GM18517 (cell line): ENCODE data around the gene PEX7.
"Not testable (repeated sequence)": the region's sequence is repeated elsewhere in the genome, so short reads cannot be mapped to it uniquely, and the experiment has no call there.

Experiments
- ATAC-seq: cut with Tn5 transposase; IDR thresholded peaks from one replicate; pipeline ENCODE4 v1.9.1; 2021; ENCODE audit warnings: mild to moderate bottlenecking, moderate library complexity; ENCODE audit not compliant: unreplicated experiment

Gene PEX7

GRCh38 chr6:136895901-136896300 is 73.5 kb downstream of the PEX7 start:
- ATAC-seq, result no peak

GRCh38 chr6:136897071-136897470 is 74.7 kb downstream of the PEX7 start:
- no peak for ATAC-seq

DNA sequence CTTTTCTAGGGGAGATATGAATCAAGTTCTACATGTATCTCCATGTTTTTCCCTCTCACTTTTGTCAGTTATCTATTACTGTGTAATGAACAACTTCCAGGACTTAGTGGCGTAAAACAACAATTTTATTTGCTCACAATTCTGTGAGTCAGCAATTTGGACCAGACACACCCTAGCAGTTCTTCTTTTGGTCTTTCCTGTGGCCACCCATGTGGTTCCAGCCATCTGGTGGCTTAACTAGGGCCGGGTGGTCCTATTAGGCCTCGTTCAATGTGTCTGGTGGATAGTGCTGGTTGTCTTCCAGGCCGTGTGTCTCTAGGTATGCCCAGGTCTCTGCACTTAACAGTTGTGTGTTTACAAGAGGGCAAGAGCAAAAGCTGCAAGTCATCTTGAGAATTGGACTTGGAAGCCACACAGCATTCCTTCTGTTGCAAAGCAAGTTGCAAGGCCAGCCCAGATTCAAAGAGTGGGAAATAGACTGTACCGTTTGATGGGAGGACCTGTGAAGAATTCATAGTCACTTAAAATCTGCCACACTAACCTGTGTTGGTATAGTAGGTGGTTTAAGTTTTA is 78.9 kb downstream of the PEX7 start:
- no peak for ATAC-seq

- not testable (repeated sequence) for ATAC-seq
Measured at GRCh38 chr6:136904477-136904876, 82.1 kb downstream of the PEX7 start.

DNA sequence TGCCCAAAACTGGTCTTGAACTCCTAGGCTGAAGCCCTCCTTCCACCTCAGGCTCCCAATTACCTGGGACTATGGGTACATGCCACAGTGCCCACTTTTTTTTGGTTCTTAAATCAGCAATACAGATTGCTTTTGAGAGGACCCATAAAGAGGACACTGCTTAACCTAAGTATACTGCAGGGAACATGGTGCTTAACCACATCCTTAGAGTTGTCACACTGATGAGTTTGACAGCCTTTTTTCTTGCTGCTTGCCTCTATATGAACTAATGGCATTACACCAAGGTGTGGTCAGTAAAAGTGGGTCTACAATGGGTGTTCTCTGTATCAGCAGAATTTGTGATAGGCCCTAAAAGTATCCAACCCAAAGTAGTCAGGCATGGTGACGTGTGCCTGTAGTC is 92.6 kb downstream of the PEX7 start:
- ATAC-seq, result no peak

DNA sequence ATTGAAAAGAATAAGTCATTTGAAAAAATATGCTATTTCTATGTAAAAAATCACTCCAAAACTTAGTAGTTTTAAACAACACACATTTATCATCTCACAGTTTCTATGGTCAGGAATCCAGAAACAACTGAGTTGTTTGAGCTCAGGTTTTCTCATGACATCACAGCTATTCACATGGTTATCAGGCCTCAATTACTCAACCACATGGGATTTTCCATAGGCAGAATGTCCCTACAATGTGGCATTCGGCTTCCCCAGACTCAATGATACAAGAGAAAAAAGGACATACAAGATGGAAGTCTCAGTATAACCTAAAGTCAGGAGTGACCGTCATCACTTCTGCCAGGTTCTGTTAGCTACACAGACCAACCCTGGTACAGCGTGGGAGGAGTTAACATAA is 96.3 kb downstream of the PEX7 start:
- ATAC-seq, result no peak

DNA sequence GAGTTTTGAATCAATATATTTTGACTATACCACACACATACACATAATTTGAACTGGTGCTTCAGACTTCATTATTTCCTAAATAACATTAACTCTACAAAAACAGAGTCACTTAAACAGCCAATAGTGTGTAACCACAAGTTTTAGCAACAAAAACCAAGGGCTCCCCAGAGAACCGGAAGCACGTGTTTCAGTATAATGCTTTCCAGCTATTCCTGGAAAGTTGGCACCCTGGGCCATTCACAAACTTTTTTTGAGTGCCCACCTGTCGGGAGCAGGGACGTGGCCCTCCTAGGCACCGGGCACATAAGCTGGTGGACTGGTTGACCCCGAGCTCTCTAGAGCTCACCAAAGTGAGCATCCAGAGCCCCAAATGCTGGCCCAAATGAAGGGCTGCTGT is 97.8 kb downstream of the PEX7 start:
- ATAC-seq, result no peak

DNA sequence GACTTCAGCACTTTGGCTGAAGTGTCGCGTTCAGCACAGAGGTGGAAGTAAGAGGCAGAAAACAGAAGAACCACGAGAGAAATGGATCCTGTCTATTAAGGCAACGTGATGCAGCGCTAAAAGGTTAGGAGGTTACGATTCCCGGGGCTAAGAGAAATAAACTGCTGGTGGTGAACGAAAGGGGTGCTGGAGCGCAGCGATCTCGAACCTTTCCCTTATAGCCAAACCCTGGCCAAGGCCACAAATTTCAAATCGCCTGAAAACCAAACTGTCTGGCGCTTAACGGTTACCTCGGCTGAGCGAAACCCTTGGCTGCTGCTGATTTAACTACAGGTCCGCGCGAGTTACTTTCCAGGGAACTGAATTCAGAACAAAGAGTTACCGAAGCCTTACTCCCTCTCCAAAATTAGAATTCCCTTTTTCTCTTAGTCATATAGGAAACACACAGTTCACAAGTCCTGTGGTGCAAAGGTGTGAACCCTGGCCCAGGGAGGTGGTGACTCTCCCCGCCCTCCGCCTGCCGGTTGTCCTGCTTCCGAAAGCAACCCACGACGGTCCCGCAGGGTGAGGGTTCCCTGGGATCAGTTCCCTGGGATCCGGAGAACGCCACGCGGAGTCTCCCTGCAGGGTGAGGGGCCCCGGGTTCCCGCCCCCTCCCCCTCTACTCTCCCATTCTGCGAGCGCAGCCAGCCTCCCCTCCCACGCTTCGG is 98.4 kb downstream of the PEX7 start:
- ATAC-seq, result no peak

GRCh38 chr6:136921381-136921935 is 99.1 kb downstream of the PEX7 start:
- ATAC-seq, result no peak

- no peak for ATAC-seq
Measured at GRCh38 chr6:136921936-136922684, 99.7 kb downstream of the PEX7 start, which contains the start of gene SLC35D3. Gene SLC35D3 (plus strand): TSS chr6:136922301. CDS start chr6:136922429, 128 bp downstream.

DNA sequence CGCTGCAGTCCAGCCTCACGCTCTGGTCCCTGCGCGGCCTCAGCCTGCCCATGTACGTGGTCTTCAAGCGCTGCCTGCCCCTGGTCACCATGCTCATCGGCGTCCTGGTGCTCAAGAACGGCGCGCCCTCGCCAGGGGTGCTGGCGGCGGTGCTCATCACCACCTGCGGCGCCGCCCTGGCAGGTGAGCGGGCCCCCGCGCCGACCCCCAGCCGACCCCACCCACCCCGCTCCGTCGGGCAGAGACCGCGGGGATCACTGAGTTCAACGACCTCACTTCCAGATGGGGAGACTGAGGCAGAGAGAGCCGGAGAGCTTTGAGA is 100.3 kb downstream of the PEX7 start:
- no peak for ATAC-seq

- no peak for ATAC-seq
Measured at GRCh38 chr6:136923116-136923953, 100.9 kb downstream of the PEX7 start.

DNA sequence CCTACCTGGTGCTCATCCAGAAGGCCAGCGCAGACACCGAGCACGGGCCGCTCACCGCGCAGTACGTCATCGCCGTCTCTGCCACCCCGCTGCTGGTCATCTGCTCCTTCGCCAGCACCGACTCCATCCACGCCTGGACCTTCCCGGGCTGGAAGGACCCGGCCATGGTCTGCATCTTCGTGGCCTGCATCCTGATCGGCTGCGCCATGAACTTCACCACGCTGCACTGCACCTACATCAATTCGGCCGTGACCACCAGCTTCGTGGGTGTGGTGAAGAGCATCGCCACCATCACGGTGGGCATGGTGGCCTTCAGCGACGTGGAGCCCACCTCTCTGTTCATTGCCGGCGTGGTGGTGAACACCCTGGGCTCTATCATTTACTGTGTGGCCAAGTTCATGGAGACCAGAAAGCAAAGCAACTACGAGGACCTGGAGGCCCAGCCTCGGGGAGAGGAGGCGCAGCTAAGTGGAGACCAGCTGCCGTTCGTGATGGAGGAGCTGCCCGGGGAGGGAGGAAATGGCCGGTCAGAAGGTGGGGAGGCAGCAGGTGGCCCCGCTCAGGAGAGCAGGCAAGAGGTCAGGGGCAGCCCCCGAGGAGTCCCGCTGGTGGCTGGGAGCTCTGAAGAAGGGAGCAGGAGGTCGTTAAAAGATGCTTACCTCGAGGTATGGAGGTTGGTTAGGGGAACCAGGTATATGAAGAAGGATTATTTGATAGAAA is 101.7 kb downstream of the PEX7 start:
- no peak for ATAC-seq

GRCh38 chr6:136926383-136926782 is 104.0 kb downstream of the PEX7 start:
- ATAC-seq, result no peak

DNA sequence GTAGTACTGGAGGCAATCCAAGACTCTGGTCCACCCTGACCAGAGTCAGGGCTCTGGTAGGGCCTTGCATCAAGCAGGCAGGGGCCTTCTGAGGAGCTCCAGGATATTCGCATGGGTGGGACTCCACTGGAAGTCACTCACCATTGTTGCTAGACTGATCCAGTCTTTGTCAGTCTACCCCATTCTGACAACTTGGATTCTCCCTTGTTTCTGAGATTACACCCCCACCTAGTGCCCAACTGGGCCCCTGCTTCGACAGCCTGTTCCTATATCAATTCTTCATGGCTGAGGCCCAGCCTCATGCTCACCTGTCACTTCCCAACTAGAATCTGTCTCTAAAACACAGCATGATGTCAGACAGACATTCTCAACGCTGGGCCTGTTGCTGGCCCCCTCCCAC is 104.9 kb downstream of the PEX7 start:
- ATAC-seq, result no peak

DNA sequence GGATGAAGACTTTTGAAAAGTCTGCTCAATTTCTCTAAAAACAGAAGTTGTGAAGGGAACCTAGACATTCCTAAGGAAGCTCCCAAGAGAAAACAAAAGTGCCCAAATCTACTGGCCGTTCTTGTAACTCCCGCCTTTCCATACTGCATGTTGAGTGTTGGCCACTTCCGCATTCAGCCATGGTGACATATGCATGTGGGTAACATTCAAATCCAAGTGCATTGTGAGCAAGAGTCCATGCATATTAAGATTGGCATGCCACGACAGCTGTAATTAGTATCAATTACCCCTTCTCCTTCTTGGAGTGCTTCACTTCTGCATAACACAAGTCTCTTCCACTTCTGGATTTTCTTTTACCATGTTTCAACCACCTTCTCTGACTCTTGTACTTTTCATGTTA is 108.1 kb downstream of the PEX7 start:
- ATAC-seq, result no peak

- no peak for ATAC-seq
Measured at GRCh38 chr6:136932599-136932998, 110.2 kb downstream of the PEX7 start.

GRCh38 chr6:136945072-136945471 is 122.7 kb downstream of the PEX7 start:
- ATAC-seq, result no peak

DNA sequence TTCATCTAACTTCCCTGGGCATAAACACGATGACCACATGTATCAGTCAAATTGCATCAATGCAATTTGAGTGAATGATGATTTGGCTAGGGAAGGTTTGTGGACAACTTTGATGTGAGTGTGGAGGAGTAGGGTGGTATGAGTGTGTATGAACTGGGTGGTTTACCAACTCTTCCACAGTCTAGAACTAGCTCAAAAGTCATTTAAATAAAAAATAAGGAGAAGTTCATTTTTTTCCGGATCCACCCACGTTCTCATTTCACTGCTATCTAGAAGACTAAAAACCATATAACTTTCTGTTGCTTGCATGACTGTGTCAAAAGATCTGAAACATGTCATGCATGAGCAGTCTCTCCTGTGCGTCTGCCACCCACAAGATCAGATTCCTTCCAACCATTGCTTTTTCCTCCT is 123.3 kb downstream of the PEX7 start:
- no peak for ATAC-seq

DNA sequence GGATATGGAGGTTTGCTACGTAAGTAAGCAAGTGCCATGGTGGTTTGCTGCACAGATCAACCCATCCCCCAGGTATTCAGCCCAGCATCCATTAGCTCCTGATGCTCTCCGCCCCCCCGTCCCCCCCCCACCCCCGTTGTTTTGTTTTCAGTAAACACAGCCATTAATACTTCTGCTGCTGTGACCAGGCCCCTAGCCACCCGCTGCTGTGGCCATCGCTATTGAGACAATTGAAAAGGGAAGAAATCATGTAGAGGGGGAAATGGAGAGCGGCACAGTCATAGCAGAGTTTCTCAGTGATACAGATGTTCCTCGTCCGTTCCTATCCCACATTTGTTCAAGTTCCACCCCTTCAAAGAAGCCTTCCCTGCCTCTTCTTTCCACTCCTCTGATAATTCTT is 124.6 kb downstream of the PEX7 start:
- ATAC-seq, result no peak
